Transverse colon (tissue), 4 donors: ENCODE measurements around the gene TMEM270.

Experiments
- CTCF ChIP-seq, 5 experiments: fragments of 200-600 bp in 3 of 5; fragments of 450-650 bp in 2 of 5; sonication (generic) in 3 of 5; IDR thresholded peaks; 1 replicate in 2 of 5; 2 replicates in 3 of 5; pipeline ENCODE4 v1.5.1; 2016 to 2017; ENCODE audit warnings: antibody characterized with exemption in 5 of 5, inconsistent platforms in 3 of 5, mild to moderate bottlenecking in 2 of 5, moderate library complexity in 1 of 5
- POLR2A ChIP-seq: fragments of 450-650 bp; IDR thresholded peaks from one replicate; pipeline ENCODE4 v1.6.1; 2016; ENCODE audit warnings: antibody characterized with exemption, mild to moderate bottlenecking, moderate library complexity
- POLR2AphosphoS5 ChIP-seq, 3 donors: sonication (generic); formaldehyde crosslinking; IDR thresholded peaks; one replicate each; pipeline ENCODE4 v1.6.1; 2016; ENCODE audit warnings: antibody characterized with exemption in 3 of 3

GRCh38 chr7:73876361-73876760 is 15.4 kb downstream of the TMEM270 start:
- no peak for TF ChIP-seq CTCF (IDR thresholded peaks at IDR 0.05)
- TF ChIP-seq POLR2AphosphoS5 (IDR thresholded peaks at IDR 0.05): no peak
- no peak for TF ChIP-seq POLR2A
